Dermis blood vessel endothelial cell (primary cell): ENCODE data around the gene MIGA2. TPM values are rescaled to one million over a fixed set of nuclear protein-coding genes. Genes with fewer than 3 reads are reported as not detected.

ENCODE experiments used
- DNase-seq: peaks from one replicate; pipeline ENCODE4 v3.0.0; 2010
- total RNA-seq: library from RNA; depleted of rRNA; stranded (reverse); fragments of >200 nt; gene quantifications from 2 replicates; pipeline ENCODE4 v1.2.3, GENCODE V29; 2014

Gene MIGA2
- total RNA-seq, 1 donor from 2014 or later: 39.5 TPM

DNA sequence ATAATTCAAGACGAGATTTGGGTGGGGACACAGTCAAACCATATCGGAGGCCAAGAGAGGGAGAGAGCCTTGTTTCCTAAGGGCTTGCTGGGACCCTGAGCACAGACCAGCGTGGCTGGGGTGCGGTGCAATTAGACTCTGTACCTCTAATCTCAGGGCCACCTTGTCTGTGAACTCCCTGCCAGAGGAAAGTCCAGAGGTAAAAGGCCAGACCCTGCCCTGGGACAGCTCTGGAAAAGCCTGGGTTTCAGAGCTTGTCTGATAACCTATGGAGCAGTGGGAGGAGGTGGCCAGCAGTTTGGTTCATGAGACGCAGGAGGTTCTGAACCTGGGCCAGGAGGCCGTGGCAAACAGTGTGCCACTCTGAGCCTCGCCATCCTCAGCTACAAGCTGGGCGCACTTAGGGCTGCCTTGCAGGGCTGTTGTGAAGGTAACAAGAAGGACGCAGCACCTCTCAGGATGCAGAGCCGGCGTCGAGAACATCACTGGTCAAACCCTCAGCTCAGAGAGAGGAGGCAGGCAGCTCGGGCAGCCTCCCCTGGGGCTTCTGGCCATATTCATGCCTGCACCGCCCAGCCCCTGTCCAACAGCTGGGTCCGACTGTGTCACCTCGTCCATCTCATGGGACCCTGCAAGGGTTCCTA, 39.7 kb downstream of the MIGA2 start:
- no peak for DNase-seq

- DNase-seq: no peak
Observed at GRCh38 chr9:129076640-129077037, 40.2 kb downstream of the MIGA2 start.

- DNase-seq: no peak
Observed at GRCh38 chr9:129077236-129077635, 40.8 kb downstream of the MIGA2 start.

DNA sequence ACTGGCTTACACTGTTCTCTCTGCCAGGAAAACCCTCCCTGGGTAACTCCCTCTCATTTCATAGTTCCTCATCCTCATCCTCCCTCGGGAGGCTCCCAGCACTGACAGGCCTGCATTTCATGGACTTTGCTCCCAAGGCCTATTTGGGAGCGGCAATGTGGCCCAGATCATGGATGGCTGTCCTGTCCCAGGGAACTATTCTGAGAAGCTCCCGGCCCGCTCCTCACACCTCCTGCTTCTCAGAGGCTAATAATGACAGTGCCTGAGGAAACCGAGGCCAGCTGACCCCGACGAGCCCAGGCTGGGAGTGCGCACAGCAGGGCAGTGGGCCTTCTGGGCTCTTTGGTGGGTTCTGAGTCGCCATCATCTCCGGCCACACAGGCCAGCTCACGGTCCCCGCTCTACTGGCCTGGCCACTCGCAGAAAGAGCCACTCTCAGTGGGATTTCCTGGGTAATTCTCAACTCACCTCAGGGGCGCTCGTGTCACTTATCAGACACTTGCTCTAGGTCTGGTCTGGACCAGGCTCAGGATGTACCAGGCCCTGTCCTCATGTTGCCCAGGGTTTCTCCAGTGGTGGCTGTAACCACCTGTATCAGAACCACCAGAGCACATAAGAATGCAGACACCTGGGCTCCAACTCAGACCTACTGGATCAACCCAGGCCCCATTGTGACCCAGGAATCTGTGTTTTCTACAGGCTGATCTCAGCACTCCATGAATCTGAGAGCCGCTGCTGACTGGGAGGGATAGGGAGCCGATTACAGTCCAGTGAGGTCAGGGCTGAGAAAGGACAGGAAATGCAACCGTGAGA, 42.5 kb downstream of the MIGA2 start:
- no peak for DNase-seq

- DNase-seq: no peak
Observed at GRCh38 chr9:129079829-129080228, 43.4 kb downstream of the MIGA2 start.

GRCh38 chr9:129080298-129080600, 43.8 kb downstream of the MIGA2 start:
- no peak for DNase-seq

GRCh38 chr9:129080601-129081387, 44.4 kb downstream of the MIGA2 start, which contains the start of gene DOLPP1:
Gene DOLPP1 (plus strand): TSS chr9:129081111. CDS start chr9:129081132, 21 bp downstream.
- DNase-seq: peak; percentile 100

DNA sequence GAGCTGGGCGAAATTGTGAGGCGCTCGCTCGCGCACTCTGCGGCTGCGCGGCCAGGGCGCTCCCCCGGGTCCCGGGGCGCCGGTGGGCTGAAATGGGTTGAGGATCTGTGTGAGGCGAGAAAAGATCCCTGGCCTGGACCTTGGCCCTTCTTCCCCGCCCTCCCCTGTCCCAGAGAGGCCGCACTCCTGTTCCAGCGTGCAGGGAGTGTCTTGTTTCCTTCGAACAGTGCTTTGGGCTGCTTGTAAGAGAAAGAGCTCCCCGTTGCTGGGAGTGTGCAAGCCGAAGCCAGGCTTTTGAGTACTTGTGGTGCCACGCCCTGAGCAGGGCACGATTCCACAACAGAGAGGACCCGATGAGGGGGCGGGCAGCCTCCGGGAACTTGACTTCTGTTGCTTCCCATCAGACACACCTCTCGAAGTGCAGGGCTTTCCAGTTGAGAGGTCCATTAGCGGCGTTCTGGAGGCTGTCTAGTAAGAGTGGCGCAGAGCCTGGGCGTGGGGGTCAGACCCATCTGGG, 45.0 kb downstream of the MIGA2 start:
- no peak for DNase-seq

DNA sequence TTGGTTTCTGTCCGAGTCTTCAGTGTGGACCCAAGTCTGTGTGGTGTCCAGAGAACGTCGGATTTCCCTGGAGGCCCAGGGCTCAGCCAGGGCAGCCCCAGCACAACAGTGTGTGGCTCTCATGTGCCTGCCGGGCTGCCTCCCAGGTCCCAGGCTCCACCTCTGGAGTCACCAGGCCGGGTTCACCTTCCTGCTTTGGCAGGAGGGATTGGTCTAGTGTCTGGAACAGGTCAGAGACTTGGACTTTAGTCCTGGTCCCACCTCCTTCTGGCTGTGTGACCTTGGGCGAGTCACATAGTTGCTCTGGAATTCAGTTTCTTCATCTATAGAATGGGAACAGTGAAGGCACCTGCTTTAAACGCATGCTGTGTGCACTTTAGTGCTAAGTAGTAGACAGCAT, 47.7 kb downstream of the MIGA2 start:
- DNase-seq: no peak

DNA sequence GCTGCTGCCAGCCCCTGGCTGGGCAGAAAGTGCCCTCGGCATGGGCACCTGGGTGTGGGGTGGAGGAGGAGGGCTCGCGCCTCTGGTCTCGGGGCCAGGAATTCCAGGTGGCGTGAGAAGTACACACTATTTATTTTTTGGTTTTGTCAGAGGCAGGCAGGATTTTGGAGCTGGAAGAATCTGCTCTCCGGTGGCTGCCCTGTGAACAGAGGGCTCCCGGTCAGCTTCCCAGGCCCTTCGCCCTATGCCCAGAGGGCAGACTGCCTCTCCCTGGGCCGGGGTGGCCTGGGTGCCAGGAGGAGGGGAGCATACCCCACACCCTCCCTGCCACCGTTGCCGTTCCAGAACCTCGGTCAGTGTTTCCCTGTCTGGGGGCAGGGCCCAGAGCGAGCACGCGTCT, 52.8 kb downstream of the MIGA2 start:
- no peak for DNase-seq

GRCh38 chr9:129093602-129094386, 57.4 kb downstream of the MIGA2 start:
- DNase-seq: no peak

DNA sequence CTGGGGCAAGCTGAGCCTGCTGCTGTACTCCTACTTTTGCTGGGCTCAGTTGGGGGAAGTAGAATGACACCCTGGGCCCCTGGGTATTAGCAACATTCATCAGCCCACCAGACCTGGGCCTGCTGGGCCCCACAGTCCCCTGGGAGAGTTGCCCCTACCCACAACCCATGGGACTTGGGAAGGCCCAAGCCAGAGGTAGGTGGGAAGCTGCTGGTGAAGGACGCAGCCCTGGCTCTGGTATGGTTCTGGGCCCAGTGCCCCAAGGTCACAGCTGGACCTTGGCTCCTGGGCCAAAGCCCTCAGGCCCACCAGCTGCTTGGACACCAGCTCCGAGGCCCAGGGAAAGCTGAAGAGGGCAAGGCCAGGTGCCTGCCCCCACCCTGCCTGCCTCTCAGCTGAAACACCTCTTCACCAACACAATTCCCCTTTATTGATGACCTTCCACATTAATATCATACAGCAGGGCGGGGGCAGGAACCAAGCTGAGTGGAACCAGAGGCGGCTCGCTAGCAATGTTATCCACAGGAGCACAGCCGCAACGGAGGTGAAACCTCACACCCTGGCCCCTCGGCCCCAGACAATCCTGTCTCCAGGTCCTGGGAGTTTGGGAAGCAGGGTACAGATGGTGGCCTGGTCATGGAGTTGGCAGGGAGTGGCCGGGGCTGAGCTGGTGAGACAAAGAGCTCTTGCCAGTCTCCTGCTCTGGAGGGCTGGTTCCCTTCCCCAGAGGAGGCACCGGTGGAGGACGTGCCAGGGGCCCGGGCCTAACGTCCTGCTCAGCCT, 58.2 kb downstream of the MIGA2 start:
- no peak for DNase-seq

GRCh38 chr9:129095170-129095667, 58.8 kb downstream of the MIGA2 start:
- DNase-seq: no peak

- DNase-seq: no peak
Observed at GRCh38 chr9:129095908-129096307, 59.5 kb downstream of the MIGA2 start.

DNA sequence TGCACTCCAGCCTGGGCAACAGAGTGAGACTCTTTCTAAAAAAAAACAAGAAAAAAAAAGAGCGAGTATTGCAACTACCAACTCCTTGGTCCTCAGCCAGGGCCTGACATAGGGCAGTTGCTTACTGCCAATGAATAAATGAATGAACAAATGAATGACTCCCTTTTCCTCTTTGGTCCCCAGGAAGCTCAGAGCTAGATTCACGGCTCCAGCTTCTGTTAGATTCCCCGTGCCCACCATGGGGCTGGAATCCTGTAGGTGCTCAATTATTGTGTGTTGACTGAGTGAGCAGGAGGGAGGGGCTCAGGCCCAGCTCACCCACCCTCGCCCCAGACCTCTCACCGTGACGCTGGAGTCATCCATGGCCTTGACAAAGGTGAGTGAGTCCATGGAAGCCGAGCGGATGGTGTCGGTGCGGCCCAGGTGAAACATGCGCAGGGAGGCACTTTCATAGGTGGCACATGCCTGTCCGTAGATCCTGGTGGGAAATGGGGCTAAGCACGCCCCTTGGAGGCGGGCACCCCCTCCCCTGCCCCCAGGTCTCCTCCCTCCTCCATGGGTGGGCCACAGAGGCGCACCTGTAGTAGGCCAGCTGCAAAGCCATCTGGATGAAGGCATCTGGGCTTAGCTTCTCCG, 61.4 kb downstream of the MIGA2 start:
- no peak for DNase-seq

GRCh38 chr9:129098328-129098727, 61.9 kb downstream of the MIGA2 start:
- DNase-seq: no peak

DNA sequence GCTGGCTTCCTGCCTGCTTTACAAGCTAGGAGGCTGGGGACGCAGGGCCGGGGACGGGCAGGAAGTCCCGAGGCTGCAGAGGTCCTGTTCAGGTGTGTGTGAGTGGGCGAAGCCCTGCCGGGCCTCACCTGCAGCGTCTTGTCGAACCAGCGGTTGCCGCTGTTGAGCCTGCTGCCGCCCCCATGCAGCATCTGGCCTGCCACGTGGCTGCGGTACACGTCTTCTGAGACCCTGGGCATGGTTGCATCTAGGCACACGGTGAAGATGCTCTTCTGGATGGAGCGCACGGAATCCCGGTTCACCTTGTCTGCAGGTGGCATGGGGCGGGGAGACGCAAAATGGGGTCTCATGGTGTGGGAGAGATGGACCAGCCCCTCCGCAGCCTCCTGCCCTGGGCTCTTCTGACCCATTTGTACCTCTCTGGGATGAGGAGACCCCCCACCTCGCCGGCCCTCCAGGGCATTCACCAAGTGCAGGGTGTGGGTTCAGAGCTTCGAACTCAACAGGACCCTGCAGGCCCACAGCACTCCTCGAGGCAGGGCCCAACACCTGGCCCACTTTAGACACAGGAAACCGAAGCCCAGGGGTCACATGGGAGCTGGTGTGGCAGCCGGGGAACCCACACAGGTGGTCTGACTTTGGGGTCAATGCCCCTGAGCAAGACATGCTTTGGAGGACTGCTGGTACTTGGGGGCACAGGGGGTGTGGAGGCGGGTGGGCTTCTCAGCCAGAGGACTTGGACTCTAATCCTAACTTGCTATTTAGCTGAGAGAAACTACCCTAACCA, 64.2 kb downstream of the MIGA2 start:
- DNase-seq: no peak

GRCh38 chr9:129101279-129101678, 64.9 kb downstream of the MIGA2 start:
- DNase-seq: no peak

GRCh38 chr9:129102095-129102525, 65.7 kb downstream of the MIGA2 start:
- DNase-seq: no peak
